Mesangial cell (primary cell): ENCODE measurements around the gene MAP3K3. TPM values are rescaled to one million over a fixed set of nuclear protein-coding genes. Genes with fewer than 3 reads are reported as not detected.

ENCODE experiments used
- total RNA-seq: library from RNA; depleted of rRNA; stranded (reverse); fragments of >200 nt; gene quantifications from 2 replicates; pipeline ENCODE4 v1.2.3, GENCODE V29; 2015

The MAP3K3 gene
- 25.4 and 25.6 TPM in 2 replicates for total RNA-seq

GRCh38 chr17:63621684-63622573 is at the start of gene MAP3K3:
MAP3K3 (plus strand) TSS chr17:63622417; CDS start chr17:63622760, 343 bp downstream.

DNA sequence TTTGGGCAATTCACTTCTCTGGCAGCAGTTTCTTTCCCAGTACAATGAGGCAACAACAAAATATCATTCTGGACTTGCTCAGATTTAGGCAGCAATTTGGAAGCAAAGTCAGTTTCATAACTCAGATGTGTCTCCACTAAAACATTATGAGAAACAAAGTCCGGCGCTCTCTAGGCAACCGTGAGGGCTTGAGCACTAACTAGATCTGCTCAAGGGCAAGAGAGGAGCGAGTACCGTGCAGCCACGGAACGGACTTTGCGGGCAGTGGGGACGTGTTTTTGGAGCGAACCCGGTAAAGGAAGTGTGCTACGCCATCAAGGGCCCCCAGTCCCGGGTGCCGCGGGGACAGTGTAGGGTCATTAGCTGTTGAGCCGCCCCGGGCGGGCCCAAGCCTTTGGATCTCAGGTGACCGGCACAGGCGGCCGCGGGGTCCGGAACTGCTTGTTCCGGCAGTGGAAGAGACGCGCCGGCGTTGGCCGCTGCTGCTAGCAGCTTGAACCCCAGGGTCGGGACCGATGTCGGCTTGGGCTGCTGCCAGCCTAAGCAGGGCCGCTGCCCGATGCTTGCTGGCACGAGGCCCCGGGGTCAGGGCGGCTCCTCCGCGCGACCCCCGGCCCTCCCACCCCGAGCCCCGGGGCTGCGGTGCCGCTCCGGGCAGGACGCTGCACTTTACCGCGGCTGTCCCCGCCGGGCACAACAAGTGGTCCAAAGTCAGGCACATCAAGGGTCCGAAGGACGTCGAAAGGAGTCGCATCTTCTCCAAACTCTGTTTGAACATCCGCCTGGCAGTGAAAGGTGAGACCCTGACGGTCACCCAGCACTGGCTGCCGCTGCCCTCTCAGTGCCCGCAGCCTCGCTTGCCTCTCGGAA is 21.4 kb upstream of the MAP3K3 start, which contains the start of gene TACO1:
Gene TACO1 (plus strand): TSS at position 327 of the 870 bp plus-strand sequence. CDS start 189 bp downstream, at position 516.

DNA sequence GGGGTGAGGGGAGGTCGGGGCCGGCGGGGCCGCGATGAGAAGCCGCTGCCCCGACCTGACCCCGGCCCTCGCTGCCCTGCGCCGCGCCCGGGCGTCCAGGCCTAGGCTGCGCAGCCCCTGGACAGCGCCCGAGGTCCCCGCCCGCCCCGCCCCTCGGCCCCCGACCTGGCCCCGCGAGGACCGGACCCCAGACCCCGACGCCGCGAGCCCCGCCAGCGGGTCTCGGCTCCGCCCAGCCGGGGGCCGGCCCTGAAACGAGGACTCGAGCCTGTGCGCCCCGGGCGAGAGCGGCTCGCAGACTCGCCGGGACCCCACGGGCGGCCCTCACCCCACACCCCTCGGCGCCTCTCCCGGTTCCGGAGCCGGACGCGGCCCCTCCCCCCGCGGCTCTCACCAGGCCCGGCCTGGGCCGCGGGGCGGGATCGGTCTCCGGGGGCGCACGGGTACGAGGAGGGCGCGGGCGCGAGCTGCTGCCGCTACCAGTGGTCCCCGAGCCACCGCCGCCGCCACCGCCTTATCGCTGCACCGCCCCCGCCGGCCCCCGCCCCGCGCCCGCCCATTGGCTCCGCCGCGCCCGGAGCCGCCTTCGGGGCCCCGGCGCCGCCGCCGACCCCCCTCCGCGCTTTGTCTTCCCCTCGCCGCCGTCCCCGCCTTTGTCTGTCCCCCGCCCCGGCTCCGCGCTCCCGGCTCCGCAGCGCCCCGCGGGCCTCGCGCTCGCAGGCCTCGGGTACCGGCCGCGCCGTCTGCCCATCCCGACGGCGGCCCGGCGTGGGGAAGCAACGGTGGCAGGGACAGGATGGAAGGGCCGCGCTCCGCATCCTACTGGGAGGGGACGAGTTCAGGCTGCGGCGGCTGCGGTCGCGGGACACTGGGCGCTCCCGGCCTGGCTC is 77.7 kb downstream of the MAP3K3 start, which contains the start of gene LIMD2:
Gene LIMD2 (minus strand): TSS at position 488 of the 890 bp plus-strand sequence. CDS start 827 bp downstream, outside the sequence.

GRCh38 chr17:63741408-63742173 is 119.4 kb downstream of the MAP3K3 start, which contains the start of gene STRADA:
STRADA (minus strand) TSS chr17:63741799; CDS start chr17:63728369, 13,430 bp downstream.

Other genes starting within 250 kb of the MAP3K3 start
- gene CYB561, start 176.1 kb upstream of the MAP3K3 start, total RNA-seq = 10.6 and 12.7 TPM in 2 replicates
- gene ACE, start 145.4 kb upstream of the MAP3K3 start, total RNA-seq = 0.25 and 0.49 TPM in 2 replicates
- not detected in 2 replicates for gene KCNH6, start 99.1 kb upstream of the MAP3K3 start, total RNA-seq
- gene DCAF7, start 71.9 kb upstream of the MAP3K3 start, total RNA-seq = 46.0 and 50.2 TPM in 2 replicates
- 24.3 and 28.4 TPM in 2 replicates for gene TACO1, start 21.5 kb upstream of the MAP3K3 start, total RNA-seq
- 73.8 and 88.6 TPM in 2 replicates for gene LIMD2, start 77.7 kb downstream of the MAP3K3 start, total RNA-seq
- gene STRADA, start 119.4 kb downstream of the MAP3K3 start, total RNA-seq = 16.3 and 16.5 TPM in 2 replicates
- 22.3 and 23.8 TPM in 2 replicates for gene CCDC47, start 151.2 kb downstream of the MAP3K3 start, total RNA-seq
- 30.9 and 32.4 TPM in 2 replicates for gene DDX42, start 151.8 kb downstream of the MAP3K3 start, total RNA-seq
- gene PSMC5, start 205.0 kb downstream of the MAP3K3 start, total RNA-seq = 60.0 and 76.8 TPM in 2 replicates
- 53.2 and 77.4 TPM in 2 replicates for gene FTSJ3, start 205.2 kb downstream of the MAP3K3 start, total RNA-seq
- gene SMARCD2, start 220.3 kb downstream of the MAP3K3 start, total RNA-seq = 78.5 and 89.1 TPM in 2 replicates